ENCODE measurements around the gene MEIKIN.

DNA sequence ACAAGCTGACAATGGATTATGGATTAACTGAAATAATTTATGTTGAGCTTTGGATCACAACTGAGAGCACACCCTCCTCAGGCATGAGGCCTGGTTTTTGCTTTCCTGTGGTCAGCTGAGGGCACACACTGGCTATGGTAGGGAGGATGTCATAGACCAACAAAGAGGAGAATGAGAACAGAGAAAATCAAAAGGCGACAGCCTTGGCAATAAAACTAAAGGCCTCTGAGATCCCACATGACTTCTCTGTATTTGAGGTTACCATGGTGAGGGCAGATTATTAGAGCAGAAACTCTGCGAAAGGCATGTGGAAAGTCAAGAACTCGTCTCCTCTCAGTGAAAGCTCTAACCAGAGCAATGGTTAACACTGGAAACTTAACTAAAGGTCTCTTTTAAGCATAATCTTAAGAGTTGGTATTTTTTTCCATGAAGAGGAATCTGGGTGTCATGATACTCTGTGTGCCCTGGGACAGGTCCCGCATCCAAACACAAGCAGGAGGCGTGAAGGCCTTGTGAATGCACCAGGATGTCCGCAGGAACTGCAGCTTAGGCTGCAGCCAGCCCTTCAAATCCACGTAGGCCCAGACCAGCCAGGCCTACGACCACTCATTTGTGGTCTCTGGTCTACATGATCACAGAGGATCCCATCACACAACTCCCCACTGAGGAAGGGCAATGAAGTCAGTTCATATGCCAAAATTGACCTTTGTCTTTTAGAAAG is 12.4 kb upstream of the MEIKIN start:
- TF ChIP-seq CTCF (IDR thresholded peaks at IDR 0.05): no peak
- TF ChIP-seq POLR2A (IDR thresholded peaks at IDR 0.05): no peak

Measured in uterus (tissue), 2 donors.